Stimulated activated CD4-positive, alpha-beta T cell treated with anti-CD3 and anti-CD28 coated beads, Interleukin-2, amount 100 ng/mL, for 48 hours (primary cell): Measurements from ENCODE around the gene HCAR3.
"Not testable (repeated sequence)": the region's sequence is repeated elsewhere in the genome, so short reads cannot be mapped to it uniquely, and the experiment has no call there.

Source experiments
- DNase-seq, 2 donors: peaks; one replicate each; pipeline ENCODE4 v3.0.0-alpha.2; 2020

The HCAR3 gene

DNA sequence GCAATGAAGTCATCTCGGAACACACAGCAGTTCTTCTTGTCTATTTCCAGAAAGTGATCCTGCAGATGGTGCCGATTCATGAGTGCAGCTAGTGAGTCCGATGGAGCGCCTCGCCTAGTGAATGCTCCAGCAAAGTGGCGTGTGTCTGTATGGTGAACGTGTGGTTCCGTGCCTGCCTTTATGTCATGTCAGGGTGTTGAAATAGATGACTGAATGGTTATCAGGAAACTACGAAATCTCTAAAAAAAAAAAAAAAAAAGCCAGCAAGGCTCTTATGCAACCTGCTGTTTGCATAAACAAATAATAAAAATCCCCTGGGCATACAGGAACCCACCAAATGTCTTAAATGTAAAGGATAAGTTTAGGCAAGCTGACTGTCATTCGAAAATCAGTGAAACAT is at the start of gene HCAR3:
Gene HCAR3 (minus strand): TSS at position 154 of the 400 bp plus-strand sequence. CDS start 74 bp downstream, at position 80.
- not testable (repeated sequence) for DNase-seq

DNA sequence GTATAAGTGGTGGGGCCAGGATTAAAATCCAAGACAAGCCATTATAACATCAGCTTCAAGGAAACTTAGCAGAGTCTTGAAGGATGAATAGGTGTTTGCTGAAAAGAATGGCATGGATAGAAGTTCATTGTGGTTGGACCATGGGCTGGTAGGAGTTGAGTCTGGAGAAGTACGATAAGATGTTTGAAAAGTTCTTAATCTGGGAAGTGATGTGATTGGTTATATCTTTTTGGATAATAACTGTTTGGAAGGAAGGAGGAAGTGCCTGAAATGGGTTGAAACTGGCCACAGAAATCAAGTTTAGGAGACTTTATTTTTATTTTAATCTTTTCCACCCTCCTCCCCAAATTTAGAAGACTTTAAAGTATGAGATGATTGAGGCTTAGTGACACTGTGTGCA is 41.0 kb upstream of the HCAR3 start:
- DNase-seq: no peak

DNA sequence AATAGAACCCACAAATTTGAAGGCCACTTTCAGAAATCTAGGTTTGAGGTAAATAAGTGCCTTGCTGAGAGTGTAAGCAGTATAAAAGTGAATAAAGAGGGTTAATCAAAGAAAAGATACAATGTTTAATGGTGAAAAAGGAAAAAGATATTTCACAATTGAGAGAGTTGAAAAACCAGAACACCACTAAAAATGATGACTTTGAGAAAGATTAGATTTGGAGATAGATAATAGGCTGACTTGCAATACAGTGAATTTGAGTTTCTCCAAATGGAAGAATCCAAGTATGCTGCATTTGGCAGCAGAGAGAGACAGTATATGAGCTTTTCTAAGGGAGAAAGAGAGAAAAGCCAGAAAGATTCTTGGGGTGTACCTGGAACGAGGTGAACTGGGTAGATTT is 38.2 kb upstream of the HCAR3 start:
- DNase-seq: no peak

DNA sequence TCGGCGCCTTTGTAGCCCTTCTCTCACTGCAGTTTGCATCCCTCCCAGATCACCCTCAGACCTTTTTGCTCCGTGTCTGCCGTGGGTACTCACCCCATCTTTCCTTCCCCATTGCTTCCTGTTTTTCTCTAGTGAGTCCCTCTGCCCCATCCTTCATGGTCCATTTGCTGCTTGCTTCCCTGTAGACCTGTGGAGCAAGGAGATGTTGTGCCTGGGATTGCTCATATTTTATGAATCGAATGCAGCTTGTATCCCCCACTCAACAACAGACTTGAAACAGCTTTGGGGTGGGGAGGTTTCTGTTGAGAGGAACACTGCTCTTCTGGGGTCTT is 36.7 kb upstream of the HCAR3 start:
- DNase-seq: no peak

DNA sequence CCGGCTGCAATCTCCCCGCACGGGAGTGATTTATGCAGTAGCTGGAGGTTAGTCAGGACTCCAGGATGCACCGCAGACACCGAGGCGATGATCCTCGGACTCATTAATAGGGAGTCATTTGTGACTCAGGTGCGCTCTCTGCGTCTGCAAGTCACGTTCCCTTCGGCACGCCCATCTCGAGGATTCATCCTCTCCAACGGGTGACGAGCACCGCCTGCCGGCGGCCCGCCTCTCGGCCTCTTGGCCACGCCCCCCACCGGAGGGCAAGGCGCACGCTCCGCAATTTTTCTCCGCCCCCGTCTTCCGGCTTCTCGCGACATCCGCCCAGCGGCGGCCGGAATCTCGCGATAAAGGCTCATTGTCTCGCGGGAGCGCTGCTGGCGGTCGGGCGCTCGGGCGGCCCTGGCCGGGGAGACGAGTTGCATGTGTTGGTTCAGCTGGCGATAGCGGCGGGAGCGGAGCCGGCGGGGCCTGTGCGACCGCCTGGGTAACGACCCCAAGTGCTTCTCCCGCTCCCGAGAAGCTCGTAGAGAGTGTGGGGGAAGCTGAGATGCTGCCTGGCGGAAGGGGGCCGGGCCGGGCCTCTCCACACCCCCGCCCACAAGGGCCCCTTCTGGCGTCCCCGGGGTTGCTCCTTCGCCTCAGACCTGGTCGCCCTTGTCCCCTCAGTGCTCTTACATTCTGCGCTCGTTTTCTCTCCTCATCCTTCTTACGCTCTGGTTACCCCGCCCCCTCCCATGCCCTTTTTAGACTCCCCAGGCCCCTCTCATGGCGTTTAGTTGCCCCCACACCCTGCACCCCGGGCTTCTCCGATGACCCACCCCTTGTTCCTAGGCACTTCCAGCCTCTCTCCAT is 36.1 kb upstream of the HCAR3 start, which contains the start of gene DENR:
Gene DENR (plus strand): TSS at position 361 of the 855 bp plus-strand sequence. CDS start 878 bp downstream, outside the sequence.
- peak; percentile 99 to 100 for DNase-seq

DNA sequence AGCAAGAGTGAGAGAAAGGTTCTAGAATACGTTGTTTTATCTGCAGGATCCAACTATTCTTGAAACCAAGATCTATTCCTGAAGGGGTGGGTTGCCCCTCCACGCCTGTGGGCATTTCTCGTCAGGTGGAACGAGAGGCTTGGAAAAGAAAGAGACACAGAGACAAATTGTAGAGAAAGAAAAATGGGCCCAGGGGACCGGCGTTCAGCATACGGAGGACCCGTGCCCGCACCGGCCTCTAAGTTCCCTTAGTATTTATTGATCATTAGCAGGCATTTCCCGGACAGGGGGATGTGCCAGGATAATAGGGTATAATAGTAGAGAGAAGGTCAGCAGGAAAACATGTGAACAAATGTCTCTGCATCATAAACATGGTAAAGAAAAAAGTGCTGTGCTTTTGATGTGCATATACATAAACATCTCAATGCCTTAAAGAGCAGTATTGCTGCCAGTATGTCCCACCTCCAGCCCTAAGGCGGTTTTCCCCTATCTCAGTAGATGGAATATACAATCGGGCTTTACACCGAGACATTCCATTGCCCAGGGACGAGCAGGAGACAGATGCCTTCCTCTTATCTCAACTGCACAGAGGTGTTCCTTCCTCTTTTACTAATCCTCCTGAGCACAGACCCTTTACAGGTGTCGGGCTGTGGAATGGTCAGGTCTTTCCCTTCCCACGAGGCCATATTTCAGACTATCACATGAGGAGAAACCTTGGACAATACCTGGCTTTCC is 34.3 kb upstream of the HCAR3 start:
- DNase-seq: not testable (repeated sequence)

DNA sequence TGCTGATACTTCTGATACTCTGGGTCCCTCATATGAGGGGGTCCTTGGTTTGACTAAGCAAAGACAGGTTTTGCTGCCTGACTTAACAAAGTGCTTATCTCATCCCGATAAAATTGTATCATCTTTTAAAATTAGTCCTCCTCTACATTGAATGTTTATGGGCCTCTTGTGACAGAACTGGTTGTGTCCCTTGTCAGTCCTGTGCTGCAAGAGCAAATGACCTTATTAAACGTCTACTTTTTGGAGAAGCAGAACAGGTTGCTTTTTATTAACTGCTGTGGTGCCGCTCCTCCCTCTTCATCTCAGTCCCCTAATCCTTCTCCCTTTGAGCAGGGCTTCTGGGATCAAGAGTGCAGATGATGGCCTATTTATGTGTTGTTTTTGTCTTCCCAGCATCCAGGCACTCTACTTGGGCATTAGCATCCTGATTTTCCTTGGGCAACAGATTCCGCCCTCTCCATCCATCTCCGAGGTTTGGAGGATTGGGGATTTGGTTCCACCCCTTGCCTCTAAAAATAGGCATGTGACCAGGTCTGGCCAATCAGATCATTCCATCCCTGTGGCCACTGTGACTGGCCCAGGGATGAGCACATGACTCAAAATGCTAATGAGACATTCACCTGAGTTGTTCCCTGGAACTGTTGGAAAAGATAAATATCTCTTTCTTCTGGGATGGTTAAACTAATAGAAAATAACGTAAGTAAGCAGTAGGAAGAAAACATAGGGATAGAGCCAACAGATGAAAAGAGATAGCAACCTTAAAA is 33.1 kb upstream of the HCAR3 start:
- DNase-seq: no peak

DNA sequence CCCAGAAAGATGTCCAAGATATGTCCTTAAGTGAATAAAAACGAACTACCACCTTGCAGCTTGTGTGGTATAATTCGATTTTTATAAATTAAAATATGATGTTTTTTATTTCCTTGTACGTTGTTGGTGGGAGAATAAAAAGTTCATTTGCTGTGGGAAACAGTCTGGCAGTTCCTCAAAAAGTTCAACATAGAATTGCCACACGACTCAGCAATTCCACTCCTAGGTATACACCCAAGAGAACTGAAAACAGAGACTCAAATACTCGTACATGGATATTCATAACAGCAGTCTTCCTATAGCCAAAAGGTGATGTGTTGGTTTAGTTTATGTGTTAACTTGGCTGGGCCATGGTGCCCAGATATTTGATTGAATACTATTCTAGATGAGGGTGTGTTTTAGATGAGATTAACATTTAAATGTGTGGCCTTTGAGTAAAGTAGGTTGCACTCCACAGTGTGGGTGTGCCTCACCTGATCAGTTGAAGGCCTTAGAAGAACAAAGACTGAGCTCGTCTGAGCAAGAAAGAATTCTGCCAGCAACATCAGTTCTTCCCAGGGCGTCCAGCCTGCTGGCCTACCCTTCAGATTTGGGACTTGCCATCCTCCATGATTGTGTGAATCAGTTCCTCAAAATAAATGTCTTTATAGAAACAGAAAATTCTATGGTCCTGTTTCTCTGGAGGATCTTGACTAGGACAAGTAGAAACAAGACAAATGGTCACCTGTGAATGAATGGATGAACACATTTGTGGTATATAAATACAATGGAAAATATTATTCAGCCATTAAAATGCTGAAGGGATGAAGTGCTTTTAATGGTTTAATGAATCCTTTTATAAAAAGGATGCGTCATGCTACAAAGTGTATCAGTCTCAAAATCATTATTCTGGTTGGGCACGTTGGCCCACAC is 30.9 kb upstream of the HCAR3 start:
- no peak for DNase-seq

DNA sequence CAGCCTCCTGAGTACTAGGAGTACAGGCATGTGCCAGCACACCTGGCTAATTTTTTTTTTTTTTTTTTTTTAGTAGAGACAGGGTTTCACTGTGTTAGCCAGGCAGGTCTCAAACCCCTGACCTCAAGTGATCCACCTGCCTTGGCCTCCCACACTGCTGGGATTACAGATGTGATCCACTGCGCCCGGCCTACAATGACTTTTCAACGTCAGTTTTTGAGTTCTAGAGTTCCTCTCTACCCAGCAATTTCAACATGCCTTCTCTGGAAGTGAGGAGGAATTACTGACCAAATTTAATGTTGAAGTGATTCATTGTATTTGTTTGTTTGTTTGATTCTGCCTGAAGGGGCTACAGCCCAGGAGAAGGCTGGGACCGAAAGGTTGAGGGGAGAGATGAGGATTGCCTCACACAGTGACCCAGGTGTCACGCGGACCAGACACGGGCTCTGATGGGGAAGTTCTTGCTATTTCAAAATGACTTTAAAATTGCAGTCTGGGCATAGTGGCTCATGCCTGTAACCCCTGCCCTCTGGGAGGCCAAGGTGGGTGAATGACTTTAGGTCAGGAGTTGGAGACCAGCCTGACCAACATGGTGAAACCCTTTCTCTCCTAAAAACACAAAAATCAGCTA is 27.4 kb upstream of the HCAR3 start:
- no peak for DNase-seq

DNA sequence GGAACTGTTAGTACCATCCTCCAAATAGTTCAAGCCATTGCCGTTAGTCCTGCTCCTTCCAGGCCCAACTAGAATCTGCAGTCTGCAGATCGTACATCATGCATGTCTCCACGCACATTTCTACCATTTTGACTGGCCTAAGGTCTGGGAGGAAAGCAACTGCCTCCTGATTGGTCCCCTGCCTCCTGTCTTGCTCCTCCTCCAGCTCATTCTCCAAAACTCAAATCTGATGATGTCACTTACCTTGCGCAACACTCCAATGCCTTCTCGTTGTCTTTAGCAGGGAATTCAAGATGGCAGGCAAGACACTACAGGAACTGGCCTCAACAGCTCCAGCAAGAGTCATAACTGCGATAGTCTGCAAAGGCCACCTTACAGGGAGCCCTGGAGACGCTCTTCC is 23.7 kb upstream of the HCAR3 start:
- DNase-seq: no peak

DNA sequence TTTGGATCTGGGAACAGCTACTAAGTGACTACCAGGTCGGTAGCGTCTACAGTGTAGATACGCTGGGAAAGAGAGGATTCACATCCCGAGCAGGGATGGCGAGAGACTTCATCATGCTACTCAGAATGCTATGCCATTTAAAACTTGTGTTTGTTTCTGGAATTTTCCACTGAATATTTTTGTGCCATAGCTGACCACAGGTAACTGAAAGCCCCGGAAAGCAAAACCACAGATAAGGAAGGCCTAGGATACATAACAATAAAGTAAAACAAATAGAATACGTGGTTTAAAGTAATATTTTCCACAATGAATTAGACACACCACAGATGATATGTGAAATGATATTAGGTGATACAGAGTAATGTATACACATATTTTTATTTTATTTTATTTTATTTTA is 22.0 kb upstream of the HCAR3 start:
- no peak for DNase-seq

DNA sequence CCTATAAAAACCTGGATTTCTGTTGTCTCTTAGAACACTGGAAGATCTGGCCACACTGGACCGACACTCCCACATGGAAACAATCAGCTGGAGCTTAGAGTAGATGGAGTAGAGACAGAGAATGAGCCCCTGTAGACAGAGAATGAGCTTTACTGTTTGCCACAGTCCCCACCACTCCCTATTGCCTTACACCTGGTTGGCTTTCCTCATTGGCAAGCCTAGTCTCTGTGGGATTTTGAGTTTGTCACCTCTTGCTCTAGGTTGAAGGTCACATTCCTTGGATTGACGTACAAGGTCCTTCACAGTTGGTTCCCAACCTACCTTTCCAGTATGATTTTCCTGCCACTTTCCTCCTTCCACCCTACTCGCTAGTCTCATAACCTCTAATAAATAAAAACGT is 16.0 kb upstream of the HCAR3 start:
- no peak for DNase-seq

DNA sequence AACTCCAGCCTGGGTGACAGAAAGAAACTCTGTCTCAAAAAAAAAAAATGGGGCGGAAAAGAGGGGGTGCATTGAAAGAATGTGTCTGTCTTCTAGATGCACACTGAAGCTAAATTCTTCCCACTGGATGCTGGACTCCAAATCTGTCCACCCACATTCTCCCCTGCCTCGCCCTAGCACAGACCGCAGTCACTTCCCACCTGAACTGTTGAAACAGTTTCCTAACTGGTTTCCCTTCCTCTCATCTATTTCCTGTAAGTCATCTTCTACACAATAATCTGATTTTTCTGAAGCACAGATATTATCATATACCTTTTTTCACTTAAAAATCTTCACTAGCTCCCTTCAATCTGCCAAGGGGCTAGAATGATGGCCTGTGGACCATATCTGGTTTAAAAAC is 15.6 kb upstream of the HCAR3 start:
- DNase-seq: no peak

DNA sequence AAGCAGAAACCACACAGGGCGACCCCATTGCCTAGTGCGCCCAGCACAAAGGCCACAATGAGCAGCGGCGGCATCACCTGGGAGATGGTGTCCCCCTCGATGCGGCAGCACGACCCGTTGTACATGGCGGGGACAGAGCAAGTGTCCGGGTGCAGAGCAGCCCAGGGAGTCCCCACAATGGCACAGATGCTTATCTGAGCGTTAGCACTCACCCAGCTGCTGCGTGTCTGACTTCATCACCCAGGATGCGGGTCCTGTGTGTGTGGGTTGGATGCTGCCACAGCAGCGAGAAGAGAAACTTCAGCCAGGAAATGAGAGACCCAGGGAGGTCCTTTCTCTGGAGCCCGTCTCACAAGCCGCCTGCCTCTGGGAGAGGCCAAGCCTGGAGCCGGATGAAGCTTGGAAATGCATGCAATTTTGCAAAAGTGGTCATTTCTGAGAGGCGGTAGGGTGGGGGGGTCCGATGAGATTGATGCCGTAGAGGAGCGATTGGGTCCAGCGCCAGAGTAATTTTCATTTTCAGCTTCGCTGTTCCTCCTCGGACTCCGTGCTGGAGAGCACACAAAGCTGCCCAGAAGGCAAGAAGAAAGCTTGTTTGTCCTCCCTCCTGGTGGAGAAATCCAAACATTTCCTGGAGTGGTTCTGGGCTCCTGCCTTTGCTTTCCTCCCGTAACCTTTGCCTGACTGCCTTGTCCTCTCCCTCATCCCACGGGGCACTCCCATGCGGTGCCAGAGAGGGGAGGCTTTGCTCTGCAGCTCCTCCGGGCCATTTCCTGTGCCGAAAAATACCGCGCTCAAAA is 13.8 kb upstream of the HCAR3 start, which contains the start of gene HCAR1:
Gene HCAR1 (minus strand): TSS at position 630 of the 800 bp plus-strand sequence. CDS start 505 bp downstream, at position 125.
- peak; percentile 34 to 46 for DNase-seq

DNA sequence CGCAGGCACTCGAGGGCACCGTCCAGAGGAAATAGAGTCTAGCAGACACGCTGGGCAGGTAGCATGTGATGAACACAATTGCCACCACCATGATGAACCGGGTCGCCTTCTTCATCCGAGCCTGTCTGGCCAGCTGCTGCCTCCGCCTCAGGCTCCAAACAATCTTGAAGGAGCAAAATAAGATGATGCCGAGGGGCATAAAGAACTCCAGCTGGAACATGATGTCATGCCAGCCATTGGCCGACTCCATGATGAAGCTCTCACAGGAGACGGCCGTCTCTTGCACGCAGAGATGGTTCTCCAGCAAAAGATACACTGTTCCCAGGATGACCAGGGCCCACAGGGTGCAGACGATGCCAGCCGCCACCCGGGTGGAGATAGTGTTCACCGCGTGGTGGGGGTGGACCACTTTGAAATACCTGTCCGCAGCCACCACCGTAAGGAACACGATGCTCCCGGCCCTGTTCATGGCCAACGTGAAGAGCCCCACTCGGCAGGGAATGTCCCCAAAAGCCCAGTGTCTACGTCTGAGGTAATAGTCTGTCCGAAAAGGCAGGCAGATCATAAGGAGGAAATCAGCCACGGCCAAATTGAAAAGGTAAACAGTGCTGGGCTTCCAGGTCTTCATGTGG is 13.1 kb upstream of the HCAR3 start:
- no peak for DNase-seq

DNA sequence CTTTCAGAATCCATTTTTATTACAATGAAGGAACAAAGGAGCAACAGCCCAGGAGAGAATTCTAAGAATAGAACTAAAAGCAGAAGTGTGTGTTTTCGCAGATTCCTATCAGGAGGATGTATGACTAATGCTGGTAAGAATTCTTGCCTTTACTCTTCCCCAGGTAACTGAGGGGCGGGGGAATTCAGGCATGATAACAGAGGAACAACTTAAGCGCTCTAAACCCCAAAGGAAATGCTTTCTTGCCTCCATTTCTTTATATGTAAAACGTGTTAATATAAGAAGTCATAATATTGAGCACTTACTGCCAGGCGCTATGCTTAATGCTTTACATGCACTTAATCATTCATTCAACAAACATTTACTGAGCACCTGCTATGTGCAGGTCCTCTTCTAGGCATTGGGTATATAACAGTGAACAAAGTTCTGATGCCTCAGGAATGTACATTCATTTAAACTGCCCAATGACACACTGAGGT is 9.5 kb upstream of the HCAR3 start:
- no peak for DNase-seq

DNA sequence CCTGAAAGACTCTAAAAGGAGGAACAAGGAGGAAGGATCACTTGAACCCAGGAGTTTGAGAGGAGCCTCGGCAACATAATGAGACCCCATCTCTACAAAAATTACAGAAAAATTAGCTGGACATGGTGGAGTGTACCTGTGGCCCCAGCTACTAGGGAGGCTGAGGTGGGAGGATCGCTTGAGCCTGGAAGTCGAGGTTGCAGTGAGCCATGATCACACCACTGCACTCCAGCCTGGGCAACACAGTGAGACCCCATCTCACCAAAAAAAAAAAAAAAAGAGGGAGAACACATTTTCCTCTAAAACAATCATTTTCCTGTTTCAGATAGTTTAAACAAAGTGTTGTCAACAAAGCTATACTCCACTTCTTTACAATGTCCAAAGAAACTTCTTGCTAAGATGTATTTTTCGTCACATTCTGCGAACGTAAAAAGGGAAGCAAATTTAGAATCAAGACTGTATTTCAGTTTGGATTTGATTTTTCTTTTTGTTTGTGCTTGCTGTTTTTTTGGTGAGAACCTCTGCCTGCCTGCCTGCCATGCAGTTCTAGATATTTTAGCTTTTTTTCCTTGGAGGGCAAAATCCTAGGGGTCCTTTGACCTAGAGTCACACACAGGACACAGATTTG is 9.0 kb upstream of the HCAR3 start:
- no peak for DNase-seq

DNA sequence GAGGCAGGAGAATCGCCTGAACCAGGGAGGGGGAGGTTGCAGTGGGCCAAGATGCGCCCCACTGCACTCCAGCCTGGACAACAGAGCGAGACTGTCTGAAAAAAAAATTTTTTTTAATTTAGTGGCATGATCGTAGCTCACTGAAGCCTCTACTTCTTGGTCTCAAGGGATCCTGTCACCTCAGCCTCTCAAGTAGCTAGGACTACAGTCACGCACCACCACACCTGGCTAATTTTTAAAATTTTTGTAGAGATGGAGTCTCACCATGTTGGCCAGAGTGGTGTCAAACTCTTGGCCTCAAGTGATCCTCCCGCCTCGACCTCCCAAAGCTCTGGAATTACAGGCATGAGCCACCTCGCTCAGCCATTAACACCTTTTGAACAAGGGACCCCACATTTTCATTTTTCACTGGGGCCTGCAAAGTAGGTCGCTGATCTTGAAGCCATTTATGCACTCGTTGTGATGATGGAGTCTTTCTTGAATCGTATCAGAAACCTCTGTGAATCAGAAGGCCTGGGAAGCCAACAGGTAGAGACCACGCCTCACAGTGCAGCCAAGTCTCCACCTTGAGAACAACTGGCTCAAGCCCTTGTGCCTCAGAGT is 8.1 kb upstream of the HCAR3 start:
- no peak for DNase-seq

DNA sequence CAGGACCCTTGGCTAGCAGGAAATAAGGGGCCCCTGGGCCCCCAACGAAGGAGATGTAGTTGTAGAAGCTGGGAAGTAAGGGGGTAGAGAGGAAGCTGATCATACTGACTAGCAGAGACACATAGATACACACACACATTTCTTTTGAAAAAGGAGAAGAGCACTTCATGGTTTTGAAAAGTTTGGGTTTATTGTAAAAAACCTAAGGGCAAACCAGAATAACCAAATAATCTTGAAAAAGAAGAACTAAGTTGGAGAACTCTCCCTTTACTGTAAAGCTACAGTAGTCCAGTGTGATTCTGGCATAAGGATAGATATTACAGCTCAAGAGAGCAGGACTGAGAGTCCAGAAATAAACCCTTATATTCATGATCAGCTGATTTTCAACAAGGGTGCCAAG is 5.8 kb upstream of the HCAR3 start:
- no peak for DNase-seq
